ENCODE data around the gene SGSH. TPM values are rescaled to one million over a fixed set of nuclear protein-coding genes. Genes with fewer than 3 reads are reported as not detected.

The SGSH gene
- total RNA-seq, 4 donors from 2014 or later = 26.1 to 50.5 (median 34.6) TPM

DNA sequence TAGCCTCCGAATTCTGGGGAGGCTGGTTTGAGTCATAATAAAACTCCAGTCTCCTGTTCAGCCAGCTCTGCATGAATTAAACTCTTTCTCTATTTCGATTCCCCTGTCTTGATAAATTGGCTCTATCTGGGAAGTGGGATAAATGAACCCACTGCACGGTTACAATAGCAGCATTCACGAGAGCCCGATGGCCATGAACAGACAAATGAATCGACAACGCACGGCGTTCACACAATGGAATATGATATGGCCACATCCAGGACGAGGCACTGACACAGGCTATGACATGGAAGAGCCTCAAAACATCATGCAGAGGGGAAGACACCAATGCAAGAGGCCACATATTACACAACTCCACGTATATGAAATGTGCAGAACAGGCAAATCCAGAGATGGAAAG lies 55.9 kb downstream of the SGSH start:
- TF ChIP-seq EP300 (IDR thresholded peaks at IDR 0.05) (no peak), POLR2A (IDR thresholded peaks at IDR 0.05) (no peak)
- TF ChIP-seq, protein P1, sequence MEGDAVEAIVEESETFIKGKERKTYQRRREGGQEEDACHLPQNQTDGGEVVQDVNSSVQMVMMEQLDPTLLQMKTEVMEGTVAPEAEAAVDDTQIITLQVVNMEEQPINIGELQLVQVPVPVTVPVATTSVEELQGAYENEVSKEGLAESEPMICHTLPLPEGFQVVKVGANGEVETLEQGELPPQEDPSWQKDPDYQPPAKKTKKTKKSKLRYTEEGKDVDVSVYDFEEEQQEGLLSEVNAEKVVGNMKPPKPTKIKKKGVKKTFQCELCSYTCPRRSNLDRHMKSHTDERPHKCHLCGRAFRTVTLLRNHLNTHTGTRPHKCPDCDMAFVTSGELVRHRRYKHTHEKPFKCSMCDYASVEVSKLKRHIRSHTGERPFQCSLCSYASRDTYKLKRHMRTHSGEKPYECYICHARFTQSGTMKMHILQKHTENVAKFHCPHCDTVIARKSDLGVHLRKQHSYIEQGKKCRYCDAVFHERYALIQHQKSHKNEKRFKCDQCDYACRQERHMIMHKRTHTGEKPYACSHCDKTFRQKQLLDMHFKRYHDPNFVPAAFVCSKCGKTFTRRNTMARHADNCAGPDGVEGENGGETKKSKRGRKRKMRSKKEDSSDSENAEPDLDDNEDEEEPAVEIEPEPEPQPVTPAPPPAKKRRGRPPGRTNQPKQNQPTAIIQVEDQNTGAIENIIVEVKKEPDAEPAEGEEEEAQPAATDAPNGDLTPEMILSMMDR (IDR thresholded peaks at IDR 0.05) = no peak
- WGBS, 2 donors = 50 to 70% methylated on average over 11 of the region's 11 CpGs
- Histone ChIP-seq H3K4me3 (no peak overlapping the region), H3K4me1 (no peaks in the 10 kb centered on the region), H3K27me3 (no peaks in the 10 kb centered on the region), H3K27ac (no peak overlapping the region), H3K36me3 (no peaks in the 10 kb centered on the region), H3K9me3 (no peaks in the 10 kb centered on the region)
- no peak for DNase-seq (ENCODE audit: low spot score in 2 of 2)

DNA sequence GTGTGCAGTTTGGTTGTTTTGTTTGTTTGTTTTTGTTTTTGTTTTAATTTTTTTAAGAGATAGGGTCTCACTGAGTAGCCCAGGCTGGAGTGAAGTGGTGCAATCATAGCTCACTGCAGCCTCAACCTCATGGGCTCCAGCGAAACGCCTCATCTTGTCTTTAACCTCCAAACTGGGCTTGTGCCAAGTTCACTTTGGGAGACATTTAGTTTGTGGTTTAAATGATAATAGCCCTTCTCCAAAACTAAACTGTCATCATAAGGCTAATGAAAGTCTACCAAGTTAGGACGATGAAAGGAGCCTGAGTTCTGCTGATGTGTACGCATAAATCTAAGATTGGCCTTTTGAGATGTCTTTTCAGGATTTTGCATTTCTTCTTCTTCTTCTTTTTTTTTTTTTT lies 56.8 kb downstream of the SGSH start:
- no peak overlapping the region for H3K4me3 ChIP-seq
- H3K4me1 ChIP-seq = no peaks in the 10 kb centered on the region
- WGBS, 2 donors = 77 to 85% methylated on average over 4 of the region's 4 CpGs
- no peaks in the 10 kb centered on the region for H3K27me3 ChIP-seq
- TF ChIP-seq EP300 (IDR thresholded peaks at IDR 0.05) (no peak), POLR2A (IDR thresholded peaks at IDR 0.05) (no peak)
- TF ChIP-seq, protein P1 (IDR thresholded peaks at IDR 0.05) = no peak
- no peak overlapping the region for H3K27ac ChIP-seq
- H3K36me3 ChIP-seq = no peaks in the 10 kb centered on the region
- no peaks in the 10 kb centered on the region for H3K9me3 ChIP-seq
- no peak for DNase-seq (ENCODE audit: low spot score in 2 of 2)

DNA sequence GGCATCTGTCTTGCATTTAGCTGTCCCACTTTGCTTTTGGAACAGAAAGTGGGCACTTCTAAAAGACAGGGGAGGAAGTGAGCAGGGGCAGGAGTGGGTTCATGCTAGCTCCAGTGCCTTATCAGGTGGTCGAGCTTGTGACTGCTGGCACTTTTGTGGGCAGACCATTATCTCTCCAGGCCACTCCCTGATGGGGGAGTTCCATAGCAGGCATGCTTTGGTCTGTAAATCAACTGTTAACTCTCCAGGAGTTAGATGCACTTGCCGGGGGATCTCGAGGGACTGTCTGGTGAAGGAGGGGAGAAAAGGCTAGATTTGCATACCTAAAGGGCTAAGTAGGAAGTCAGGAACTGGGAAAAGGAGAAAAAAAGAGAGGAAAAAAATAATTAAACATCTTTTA lies 59.6 kb downstream of the SGSH start:
- H3K4me1 ChIP-seq = no peaks in the 10 kb centered on the region

More for the DNA sequence above, 59.6 kb downstream of the SGSH start:
- Histone ChIP-seq H3K4me3 (no peak overlapping the region), H3K36me3 (peaks cover 0 to 2% (median 0%) of the 10 kb centered on the region in 3 donors), H3K27me3 (no peaks in the 10 kb centered on the region), H3K27ac (no peak overlapping the region), H3K9me3 (peaks cover 0 to 5% (median 0%) of the 10 kb centered on the region in 4 donors)
- no peak for DNase-seq (ENCODE audit: low spot score in 2 of 2)
- TF ChIP-seq POLR2A (IDR thresholded peaks at IDR 0.05) (no peak), EP300 (IDR thresholded peaks at IDR 0.05) (no peak)
- TF ChIP-seq, protein P1 (IDR thresholded peaks at IDR 0.05) = no peak
- WGBS, 2 donors = 26% methylated on average over 3 of the region's 3 CpGs

Other genes starting within 250 kb of the SGSH start
- gene TBC1D16, start 184.5 kb downstream of the SGSH start, total RNA-seq = 10 to 100 TPM; 48.3 to 68.4 (median 58.1) TPM
- gene CCDC40, start 183.7 kb downstream of the SGSH start, total RNA-seq = 10 to 100 TPM in 3 of 4 donors, 1 to 10 TPM in 1; 7.1 to 13.8 (median 12.0) TPM
- 10 to 100 TPM; 52.7 to 81.9 (median 67.8) TPM for gene GAA, start 118.8 kb downstream of the SGSH start, total RNA-seq
- 10 to 100 TPM; 34.5 to 69.0 (median 59.2) TPM for gene EIF4A3, start 73.2 kb downstream of the SGSH start, total RNA-seq
- gene CARD14, start 50.3 kb downstream of the SGSH start, total RNA-seq = 1 to 10 TPM in 3 of 4 donors, under 1 TPM in 1; 0.22 to 4.4 (median 1.3) TPM
- gene SLC26A11, start 94 bp upstream of the SGSH start, total RNA-seq = 10 to 100 TPM; 14.4 to 44.7 (median 21.5) TPM
- 100 to 1,000 TPM; 107 to 148 (median 119) TPM for gene RNF213, start 40.5 kb upstream of the SGSH start, total RNA-seq
- gene ENDOV, start 194.8 kb upstream of the SGSH start, total RNA-seq = 10 to 100 TPM in 3 of 4 donors, 1 to 10 TPM in 1; 9.8 to 30.3 (median 16.6) TPM

Measured in tibial nerve (tissue), 4 donors.